Esophagus muscularis mucosa (tissue), 4 donors: ENCODE data around the gene SLC2A10.

ENCODE experiments used
- EP300 ChIP-seq: sonication (generic); formaldehyde crosslinking; IDR thresholded peaks from one replicate; pipeline ENCODE4 v1.6.1; 2017; ENCODE audit warnings: antibody characterized with exemption
- POLR2A ChIP-seq: fragments of 450-650 bp; IDR thresholded peaks from one replicate; pipeline ENCODE4 v1.6.1; 2017; ENCODE audit warnings: antibody characterized with exemption, moderate library complexity, mild to moderate bottlenecking, low read depth
- POLR2AphosphoS5 ChIP-seq, 2 donors: sonication (generic); formaldehyde crosslinking; IDR thresholded peaks; one replicate each; pipeline ENCODE4 v1.6.1; 2017; ENCODE audit warnings: antibody characterized with exemption in 2 of 2
- TF ChIP-seq, protein P1 (sequence below), 3 experiments: fragments of 200-600 bp in 2 of 3; fragments of 450-650 bp in 1 of 3; sonication (generic) in 2 of 3; IDR thresholded peaks; one replicate each; pipeline ENCODE4 v1.5.1; 2017 to 2019; ENCODE audit warnings: antibody characterized with exemption in 3 of 3, mild to moderate bottlenecking in 2 of 3, moderate library complexity in 1 of 3

DNA sequence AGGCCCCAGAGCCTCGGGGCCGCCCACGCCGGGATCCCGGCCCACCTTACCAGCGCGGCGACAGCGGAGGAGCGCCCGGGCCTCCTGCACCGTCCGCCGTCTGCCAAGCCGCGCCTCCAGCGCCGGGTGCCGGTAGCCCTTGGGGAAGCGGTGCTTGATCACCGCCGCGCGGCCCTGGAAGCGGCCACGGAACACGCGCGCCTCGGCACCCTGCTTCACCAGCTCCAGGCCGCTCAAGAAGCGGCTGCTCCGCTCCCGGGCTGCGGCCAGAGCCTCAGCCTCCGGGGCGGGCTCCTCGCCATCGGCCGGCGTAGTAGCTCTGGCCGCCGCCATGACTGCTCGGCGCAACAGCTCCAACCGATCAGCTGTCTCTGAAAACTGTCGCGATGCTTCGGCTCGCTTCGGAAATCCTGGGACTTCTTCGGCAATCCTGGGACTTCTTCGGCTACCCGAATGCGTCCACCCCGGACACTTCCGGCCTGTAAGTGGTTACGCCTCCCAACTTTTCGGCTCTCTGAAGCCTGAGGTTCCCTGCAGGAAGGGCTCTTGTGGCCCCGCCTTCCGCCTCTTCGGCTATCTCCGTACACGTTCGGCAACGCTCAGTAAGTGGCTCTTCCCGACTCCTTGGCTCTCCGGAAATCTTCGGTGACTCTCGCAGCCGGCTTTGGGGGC, 20.2 kb upstream of the SLC2A10 start, which contains the start of gene TP53RK:
- TF ChIP-seq, protein P1, sequence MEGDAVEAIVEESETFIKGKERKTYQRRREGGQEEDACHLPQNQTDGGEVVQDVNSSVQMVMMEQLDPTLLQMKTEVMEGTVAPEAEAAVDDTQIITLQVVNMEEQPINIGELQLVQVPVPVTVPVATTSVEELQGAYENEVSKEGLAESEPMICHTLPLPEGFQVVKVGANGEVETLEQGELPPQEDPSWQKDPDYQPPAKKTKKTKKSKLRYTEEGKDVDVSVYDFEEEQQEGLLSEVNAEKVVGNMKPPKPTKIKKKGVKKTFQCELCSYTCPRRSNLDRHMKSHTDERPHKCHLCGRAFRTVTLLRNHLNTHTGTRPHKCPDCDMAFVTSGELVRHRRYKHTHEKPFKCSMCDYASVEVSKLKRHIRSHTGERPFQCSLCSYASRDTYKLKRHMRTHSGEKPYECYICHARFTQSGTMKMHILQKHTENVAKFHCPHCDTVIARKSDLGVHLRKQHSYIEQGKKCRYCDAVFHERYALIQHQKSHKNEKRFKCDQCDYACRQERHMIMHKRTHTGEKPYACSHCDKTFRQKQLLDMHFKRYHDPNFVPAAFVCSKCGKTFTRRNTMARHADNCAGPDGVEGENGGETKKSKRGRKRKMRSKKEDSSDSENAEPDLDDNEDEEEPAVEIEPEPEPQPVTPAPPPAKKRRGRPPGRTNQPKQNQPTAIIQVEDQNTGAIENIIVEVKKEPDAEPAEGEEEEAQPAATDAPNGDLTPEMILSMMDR (IDR thresholded peaks at IDR 0.05): peak; percentile 23 to 57 (median 23)
- TF ChIP-seq POLR2A (peak; percentile 62), POLR2AphosphoS5 (IDR thresholded peaks at IDR 0.05) (peak; percentile 89 to 92), EP300 (no peak)
